Neural progenitor cell (in vitro differentiated cells): Measurements from ENCODE around the gene CCL21. TPM values are rescaled to one million over a fixed set of nuclear protein-coding genes. Genes with fewer than 3 reads are reported as not detected.
"Not testable (repeated sequence)": the region's sequence is repeated elsewhere in the genome, so short reads cannot be mapped to it uniquely, and the experiment has no call there.

Experiments used
- DNase-seq: peaks from one replicate; pipeline ENCODE4 v3.0.0-alpha.2; 2016; ENCODE audit warnings: low spot score
- H2AFZ ChIP-seq: fragments of 200-600 bp; sonication (generic); replicated peaks from 2 replicates; pipeline ENCODE4 v1.6.1; 2016; ENCODE audit warnings: antibody characterized with exemption
- H3F3A ChIP-seq: fragments of 200-600 bp; sonication (generic); 2 replicates; pipeline ENCODE4 v1.6.1; 2016; ENCODE audit warnings: antibody characterized with exemption, low read depth
- H3K27ac ChIP-seq: fragments of 200-600 bp; sonication (generic); 2 replicates; pipeline ENCODE4 v1.5.1; 2016; ENCODE audit warnings: mild to moderate bottlenecking
- H3K27me3 ChIP-seq: fragments of 200-600 bp; sonication (generic); 2 replicates; pipeline ENCODE4 v1.6.1; 2016; ENCODE audit warnings: mild to moderate bottlenecking, moderate library complexity
- H3K36me3 ChIP-seq: fragments of 200-600 bp; sonication (generic); 2 replicates; pipeline ENCODE4 v1.5.1; 2016
- H3K4me1 ChIP-seq: fragments of 200-600 bp; sonication (generic); 2 replicates; pipeline ENCODE4 v1.6.1; 2016; ENCODE audit warnings: mixed run types
- H3K4me2 ChIP-seq: fragments of 200-600 bp; sonication (generic); 2 replicates; pipeline ENCODE4 v1.6.1; 2016
- H3K4me3 ChIP-seq: fragments of 200-600 bp; sonication (generic); 2 replicates; pipeline ENCODE4 v1.5.1; 2016
- H3K79me2 ChIP-seq: fragments of 200-600 bp; sonication (generic); 2 replicates; pipeline ENCODE4 v1.6.1; 2016; ENCODE audit warnings: low read depth
- H3K9ac ChIP-seq: fragments of 200-600 bp; sonication (generic); 2 replicates; pipeline ENCODE4 v1.6.1; 2016
- H3K9me3 ChIP-seq: fragments of 200-600 bp; sonication (generic); 2 replicates; pipeline ENCODE4 v1.5.1; 2016; ENCODE audit warnings: low read depth
- H4K20me1 ChIP-seq: fragments of 200-600 bp; sonication (generic); 2 replicates; pipeline ENCODE4 v1.6.1; 2016; ENCODE audit warnings: low read depth
- H3K27ac Mint-ChIP-seq: 3 replicates; pipeline ENCODE4 v1.8.0; 2021; ENCODE audit warnings: mixed read lengths
- H3K27me3 Mint-ChIP-seq: 2 replicates; pipeline ENCODE4 v1.8.0; 2022; ENCODE audit warnings: low read depth, mild to moderate bottlenecking, inconsistent platforms, moderate library complexity, mixed read lengths; ENCODE audit not compliant: insufficient read depth
- H3K36me3 Mint-ChIP-seq: 3 replicates; pipeline ENCODE4 v1.8.0; 2021; ENCODE audit warnings: mixed read lengths
- H3K4me1 Mint-ChIP-seq: 3 replicates; pipeline ENCODE4 v1.8.0; 2021; ENCODE audit warnings: mixed read lengths
- H3K4me3 Mint-ChIP-seq: 3 replicates; pipeline ENCODE4 v1.8.0; 2021; ENCODE audit warnings: mild to moderate bottlenecking, moderate library complexity, mixed read lengths
- H3K9me3 Mint-ChIP-seq: 3 replicates; pipeline ENCODE4 v1.8.0; 2020; ENCODE audit warnings: mixed read lengths
- CTCF ChIP-seq: fragments of 200-600 bp; sonication (generic); IDR thresholded peaks from 2 replicates; pipeline ENCODE4 v1.5.1; 2017; ENCODE audit warnings: antibody characterized with exemption, mild to moderate bottlenecking
- EZH2 ChIP-seq: fragments of 200-600 bp; sonication (generic); IDR thresholded peaks from 2 replicates; pipeline ENCODE4 v1.6.1; 2017; ENCODE audit warnings: antibody characterized with exemption, mild to moderate bottlenecking, moderate library complexity
- EZH2phosphoT487 ChIP-seq: fragments of 200-600 bp; sonication (generic); IDR thresholded peaks from 2 replicates; pipeline ENCODE4 v1.6.1; 2017; ENCODE audit warnings: antibody characterized with exemption
- total RNA-seq: library from RNA; depleted of rRNA; stranded (reverse); fragments of >200 nt; gene quantifications from 2 replicates; pipeline ENCODE4 v1.2.3, GENCODE V29; 2015; ENCODE audit warnings: low replicate concordance

Gene CCL21
- total RNA-seq, 1 donor from 2014 or later: not detected

DNA sequence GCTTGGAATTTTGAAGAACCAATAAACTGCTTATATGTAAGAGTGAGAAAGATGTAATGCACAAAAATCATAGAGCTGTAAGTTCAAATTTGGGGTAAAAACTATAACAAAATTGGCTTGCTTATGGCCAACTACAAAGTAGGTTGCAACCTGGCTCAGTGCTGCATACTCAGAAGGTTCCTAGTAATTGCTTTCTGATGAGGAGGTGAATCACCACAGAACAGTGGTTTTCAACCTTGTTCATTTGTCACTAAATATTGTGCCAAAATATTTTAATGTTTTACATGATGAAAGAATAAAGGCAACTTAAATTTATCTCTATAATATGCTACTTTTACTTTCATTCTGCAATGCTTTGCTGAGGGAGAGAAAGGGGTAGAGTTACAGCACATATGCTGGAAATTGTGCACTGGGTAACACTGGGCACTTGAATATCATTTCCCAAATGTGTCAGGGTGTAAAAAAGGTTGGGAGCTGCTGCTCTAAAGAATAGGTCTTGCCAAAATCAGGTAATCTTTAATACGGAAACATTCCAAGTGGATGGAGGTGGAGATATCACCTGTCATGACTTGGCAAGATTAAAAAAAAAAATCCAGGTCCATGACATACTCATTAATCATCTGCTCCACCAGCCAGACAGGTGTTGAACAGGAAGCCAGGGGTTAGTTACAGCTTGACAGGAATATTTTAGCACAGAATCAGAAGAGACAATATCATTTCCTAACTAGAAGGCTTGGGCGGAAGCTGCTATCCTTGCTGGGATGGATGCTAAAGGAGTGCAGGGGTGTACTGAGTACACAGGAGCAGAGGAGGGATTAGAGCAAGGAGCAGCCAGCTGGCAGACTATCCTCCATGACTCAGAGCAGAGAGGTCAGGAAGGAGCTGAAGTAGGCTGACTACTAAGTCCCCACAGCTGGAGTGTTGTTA is 34.6 kb upstream of the CCL21 start:
- Histone ChIP-seq H4K20me1 (no peaks in the 10 kb centered on the region), H2AFZ (no peak overlapping the region), H3K4me3 (no peak overlapping the region), H3K27me3 (no peaks in the 10 kb centered on the region), H3K36me3 (no peaks in the 10 kb centered on the region), H3K27ac (no peak overlapping the region), H3K4me1 (no peaks in the 10 kb centered on the region), H3K4me2 (no peak overlapping the region), H3F3A (no peaks in the 10 kb centered on the region), H3K79me2 (no peaks in the 10 kb centered on the region), H3K9ac (no peak overlapping the region), H3K9me3 (no peaks in the 10 kb centered on the region)
- Mint-ChIP-seq H3K27ac (no peak overlapping the region), H3K4me3 (no peak overlapping the region), H3K27me3 (no peaks in the 10 kb centered on the region), H3K9me3 (peaks cover 2% of the 10 kb centered on the region), H3K36me3 (no peaks in the 10 kb centered on the region), H3K4me1 (no peaks in the 10 kb centered on the region)
- DNase-seq: peak; percentile 34
- no peak for TF ChIP-seq EZH2
- TF ChIP-seq EZH2phosphoT487: no peak
- no peak for TF ChIP-seq CTCF

DNA sequence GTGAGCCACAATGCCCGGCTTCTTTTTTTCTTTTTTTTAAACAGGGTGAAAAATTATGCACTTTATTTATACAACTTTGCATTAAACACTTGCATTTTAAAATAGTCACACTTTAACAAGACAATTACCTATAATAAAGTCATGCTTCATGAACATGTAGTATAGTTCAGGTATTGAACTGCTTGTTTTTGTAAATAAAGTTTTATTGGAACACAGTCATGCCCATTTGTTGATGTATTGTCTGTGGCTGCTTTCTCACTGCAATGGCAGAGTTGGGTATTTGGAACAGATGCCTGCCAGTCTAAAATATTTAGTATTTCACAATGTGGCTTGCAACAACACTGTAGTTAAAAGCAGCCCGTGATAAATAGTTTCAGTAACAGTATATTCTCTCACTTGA is 32.8 kb upstream of the CCL21 start:
- Histone ChIP-seq H3F3A (no peaks in the 10 kb centered on the region), H2AFZ (no peak overlapping the region), H3K4me3 (no peak overlapping the region), H3K4me1 (no peaks in the 10 kb centered on the region), H3K36me3 (no peaks in the 10 kb centered on the region), H3K27ac (no peak overlapping the region), H3K27me3 (no peaks in the 10 kb centered on the region), H3K4me2 (no peak overlapping the region), H4K20me1 (no peaks in the 10 kb centered on the region), H3K79me2 (no peaks in the 10 kb centered on the region), H3K9ac (no peak overlapping the region), H3K9me3 (no peaks in the 10 kb centered on the region)
- TF ChIP-seq CTCF (no peak), EZH2phosphoT487 (no peak), EZH2 (no peak)
- no peaks in the 10 kb centered on the region for H3K9me3 Mint-ChIP-seq
- H3K4me3 Mint-ChIP-seq: no peak overlapping the region
- H3K4me1 Mint-ChIP-seq: no peaks in the 10 kb centered on the region
- H3K27ac Mint-ChIP-seq: no peak overlapping the region
- H3K36me3 Mint-ChIP-seq: no peaks in the 10 kb centered on the region
- no peaks in the 10 kb centered on the region for H3K27me3 Mint-ChIP-seq
- DNase-seq: no peak

- Mint-ChIP-seq H3K4me1 (no peaks in the 10 kb centered on the region), H3K36me3 (no peaks in the 10 kb centered on the region), H3K4me3 (no peak overlapping the region), H3K27me3 (no peaks in the 10 kb centered on the region), H3K9me3 (no peaks in the 10 kb centered on the region), H3K27ac (no peak overlapping the region)
- H3K9ac ChIP-seq: no peak overlapping the region
- H2AFZ ChIP-seq: no peak overlapping the region
- no peaks in the 10 kb centered on the region for H3K9me3 ChIP-seq
- no peaks in the 10 kb centered on the region for H3K79me2 ChIP-seq
- TF ChIP-seq EZH2: no peak
- no peak for TF ChIP-seq CTCF
- TF ChIP-seq EZH2phosphoT487: no peak
- no peak overlapping the region for H3K27ac ChIP-seq
- no peak overlapping the region for H3K4me3 ChIP-seq
- no peaks in the 10 kb centered on the region for H3K36me3 ChIP-seq
- no peaks in the 10 kb centered on the region for H4K20me1 ChIP-seq
- no peak for DNase-seq
- H3F3A ChIP-seq: no peaks in the 10 kb centered on the region
- H3K4me1 ChIP-seq: no peaks in the 10 kb centered on the region
- no peak overlapping the region for H3K4me2 ChIP-seq
- no peaks in the 10 kb centered on the region for H3K27me3 ChIP-seq
Observed at GRCh38 chr9:34741628-34742027, 31.7 kb upstream of the CCL21 start.

GRCh38 chr9:34740176-34740575 is 30.2 kb upstream of the CCL21 start:
- H3F3A ChIP-seq, H3K27ac Mint-ChIP-seq, H3K4me1 Mint-ChIP-seq, H3K27me3 Mint-ChIP-seq, H3K27ac ChIP-seq, H3K4me3 ChIP-seq, H3K36me3 Mint-ChIP-seq, H3K9me3 ChIP-seq, H3K4me3 Mint-ChIP-seq, DNase-seq, H3K79me2 ChIP-seq, H3K36me3 ChIP-seq, H4K20me1 ChIP-seq, H3K4me2 ChIP-seq, H3K9me3 Mint-ChIP-seq, H3K27me3 ChIP-seq, H3K4me1 ChIP-seq, H3K9ac ChIP-seq, H2AFZ ChIP-seq: not testable (repeated sequence)
